Measurements from ENCODE around the gene TNFAIP8L1.

DNA sequence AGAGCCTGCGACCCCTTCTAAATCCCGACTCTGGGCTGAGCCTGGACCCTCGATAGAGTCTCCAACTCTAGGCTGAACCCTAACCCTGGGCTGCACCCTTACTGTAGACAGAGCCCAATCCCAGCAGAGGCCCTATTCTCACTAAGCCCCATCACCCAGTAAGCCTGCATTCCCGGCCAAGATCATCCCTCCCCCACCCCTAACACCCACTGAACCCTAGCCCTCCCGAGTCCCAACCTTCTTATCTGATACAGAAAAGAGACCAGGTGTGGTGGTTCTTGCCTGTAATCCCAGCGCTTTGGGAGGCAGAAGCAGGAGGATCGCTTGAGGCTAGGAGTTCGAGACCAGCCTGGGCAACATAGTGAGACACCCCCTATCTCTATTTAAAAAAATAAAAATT lies 2.6 kb upstream of the TNFAIP8L1 start:
- no peak for TF ChIP-seq EZH2 (IDR thresholded peaks at IDR 0.05)
- no peak for TF ChIP-seq POLR2AphosphoS5 (IDR thresholded peaks at IDR 0.05; ENCODE audit: borderline replicate concordance, low read depth, low read length)
- TF ChIP-seq FOXP2 (optimal IDR thresholded peaks at IDR 0.05; ENCODE audit: control extremely low read depth, extremely low read length, insufficient read depth), result no peak
